Peyer's patch (tissue), 4 donors: Measurements from ENCODE around the gene PLEKHA6. TPM values are rescaled to one million over a fixed set of nuclear protein-coding genes. Genes with fewer than 3 reads are reported as not detected.

ENCODE experiments used
- DNase-seq, 3 donors: peaks; one replicate each; pipeline ENCODE4 v3.0.0-alpha.2; 2017 to 2019
- H3K27ac ChIP-seq, 4 donors: fragments of 200-600 bp; sonication (generic); one replicate each; pipeline ENCODE4 v1.5.1; 2016 to 2019
- H3K27me3 ChIP-seq, 2 donors: fragments of 200-600 bp; sonication (generic); one replicate each; pipeline ENCODE4 v1.5.1; 2019
- H3K36me3 ChIP-seq, 3 donors: fragments of 200-600 bp; sonication (generic); one replicate each; pipeline ENCODE4 v1.5.1; 2016 to 2019
- H3K4me1 ChIP-seq, 4 donors: fragments of 200-600 bp; sonication (generic); one replicate each; pipeline ENCODE4 v1.5.1; 2016 to 2019
- H3K4me3 ChIP-seq, 4 donors: fragments of 200-600 bp; sonication (generic); 1 replicate in 3 of 4; 2 replicates in 1 of 4; pipeline ENCODE4 v1.5.1; 2016 to 2019; ENCODE audit warnings: mild to moderate bottlenecking in 1 of 4
- H3K9me3 ChIP-seq, 4 donors: fragments of 200-600 bp; sonication (generic); one replicate each; pipeline ENCODE4 v1.5.1; 2016 to 2019; ENCODE audit warnings: mild to moderate bottlenecking in 1 of 4
- CTCF ChIP-seq, 6 experiments: fragments of 450-650 bp in 4 of 6; fragments of 200-600 bp in 2 of 6; sonication (generic) in 1 of 6; IDR thresholded peaks; one replicate each; pipeline ENCODE4 v1.5.1; 2017 to 2019; ENCODE audit warnings: antibody characterized with exemption in 6 of 6, mild to moderate bottlenecking in 3 of 6, moderate library complexity in 1 of 6
- POLR2A ChIP-seq, 2 donors: fragments of 450-650 bp; IDR thresholded peaks; one replicate each; pipeline ENCODE4 v1.5.1; 2017; ENCODE audit warnings: antibody characterized with exemption in 2 of 2, mild to moderate bottlenecking in 2 of 2, moderate library complexity in 2 of 2
- total RNA-seq, 4 donors: library from RNA; depleted of rRNA; stranded (reverse); fragments of >200 nt; gene quantifications; one replicate each; pipeline ENCODE4 v1.1.0, GENCODE V29; 2016

Gene PLEKHA6
- total RNA-seq, 4 donors from 2014 or later = 57.3 to 91.6 (median 70.2) TPM

DNA sequence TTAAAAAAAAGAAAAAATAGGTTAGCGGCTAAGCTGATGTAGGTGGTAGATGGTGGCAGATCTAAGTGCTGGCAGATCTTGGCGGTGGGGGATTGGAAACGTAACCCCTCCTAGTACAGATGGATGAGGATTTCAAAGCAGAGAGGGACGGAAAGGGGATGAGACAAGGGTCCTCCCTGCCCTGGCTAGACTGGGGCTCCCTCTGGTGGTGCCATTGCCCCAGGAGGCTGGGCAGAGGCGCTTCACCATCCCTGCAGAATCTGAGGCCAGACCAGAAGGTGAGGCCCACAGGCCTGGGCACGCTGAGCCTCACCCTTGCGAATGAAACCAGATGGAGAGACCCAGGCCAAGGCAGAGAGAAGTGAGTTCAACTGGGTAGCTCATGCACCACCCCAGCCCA, 7.0 kb upstream of the PLEKHA6 start:
- TF ChIP-seq CTCF (IDR thresholded peaks at IDR 0.05) (peak in 4 of 6 experiments; percentile 13 to 35 (median 28)), POLR2A (IDR thresholded peaks at IDR 0.05) (no peak)
- Histone ChIP-seq H3K27me3 (no peaks in the 10 kb centered on the region), H3K4me1 (peaks cover 4 to 10% (median 5%) of the 10 kb centered on the region in 4 donors), H3K4me3 (no peak overlapping the region), H3K27ac (no peak overlapping the region), H3K36me3 (peaks cover 0 to 5% (median 0%) of the 10 kb centered on the region in 3 donors), H3K9me3 (no peaks in the 10 kb centered on the region)
- no peak for DNase-seq

DNA sequence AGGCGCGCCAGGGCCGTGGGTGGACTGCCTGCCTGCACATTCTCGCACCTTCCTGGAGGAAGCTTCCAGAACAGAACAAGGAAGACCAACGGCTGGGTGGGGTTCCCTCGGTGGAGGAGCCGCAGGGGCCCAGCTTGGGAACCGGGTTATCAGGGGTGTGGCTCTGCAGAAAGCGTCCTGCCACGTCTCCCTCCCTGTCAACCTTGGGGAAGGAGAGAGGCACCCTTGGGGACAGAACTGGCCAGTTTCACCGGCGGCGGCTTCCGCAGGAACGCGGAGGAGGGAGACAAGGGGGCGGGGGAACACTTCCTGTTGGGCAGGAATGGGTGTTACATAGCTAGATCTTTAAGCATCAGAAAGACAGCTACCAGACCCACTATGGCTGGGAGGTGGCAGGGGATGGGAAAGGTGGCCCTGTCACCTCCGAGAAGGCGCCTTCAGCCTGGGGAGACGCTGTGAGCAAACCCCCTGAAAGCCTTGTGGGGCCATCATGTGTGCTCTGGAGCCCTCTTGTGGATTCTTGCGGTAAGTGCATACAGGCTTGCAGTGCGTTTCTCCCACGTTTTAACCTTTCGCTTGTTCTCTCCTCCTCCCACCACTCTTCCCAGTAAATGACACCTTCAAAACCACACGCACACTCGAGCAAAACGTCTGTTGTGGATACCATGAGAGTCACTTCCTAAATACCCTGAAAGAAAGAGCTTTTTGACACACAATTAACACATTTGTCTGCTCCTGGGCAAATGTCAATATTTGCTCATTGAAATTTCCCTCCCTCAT, 3.8 kb upstream of the PLEKHA6 start:
- TF ChIP-seq POLR2A (IDR thresholded peaks at IDR 0.05) = peak in 1 of 2 donors; percentile 17
- peak; percentile 82 to 98 (median 96) for TF ChIP-seq CTCF (IDR thresholded peaks at IDR 0.05)
- Histone ChIP-seq H3K9me3 (no peaks in the 10 kb centered on the region), H3K4me3 (peak overlapping the region; percentile 27 to 62 (median 42)), H3K27ac (peak overlapping the region; percentile 32 to 75 (median 46)), H3K4me1 (peaks cover 4 to 10% (median 7%) of the 10 kb centered on the region in 4 donors), H3K36me3 (peaks cover 0 to 5% (median 0%) of the 10 kb centered on the region in 3 donors), H3K27me3 (no peaks in the 10 kb centered on the region)
- peak; percentile 69 to 87 (median 74) for DNase-seq

DNA sequence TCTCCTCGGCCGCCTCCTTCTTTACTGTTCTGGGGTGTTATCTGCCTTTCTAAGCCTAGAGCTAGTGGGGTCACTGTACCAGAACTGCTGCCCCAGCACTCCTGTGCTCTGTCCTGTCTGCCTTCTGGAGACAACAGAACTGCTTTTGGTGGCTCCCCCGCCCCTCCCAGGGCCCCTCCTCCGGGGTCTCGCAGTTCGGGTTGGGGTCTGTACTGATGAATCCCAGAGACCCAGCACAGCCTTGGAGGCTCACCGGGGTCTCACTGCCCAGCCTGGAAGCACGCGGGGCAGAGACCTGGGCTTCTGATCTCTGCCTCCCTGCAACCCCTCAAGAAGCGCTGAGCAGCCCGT, 3.2 kb upstream of the PLEKHA6 start:
- DNase-seq = no peak
- TF ChIP-seq CTCF (IDR thresholded peaks at IDR 0.05) (no peak), POLR2A (IDR thresholded peaks at IDR 0.05) (no peak)
- peak overlapping the region; percentile 32 to 75 (median 46) for H3K27ac ChIP-seq
- peaks cover 0 to 5% (median 0%) of the 10 kb centered on the region in 3 donors for H3K36me3 ChIP-seq
- H3K27me3 ChIP-seq = no peaks in the 10 kb centered on the region
- no peaks in the 10 kb centered on the region for H3K9me3 ChIP-seq
- peak overlapping the region; percentile 27 to 62 (median 42) for H3K4me3 ChIP-seq
- H3K4me1 ChIP-seq = peaks cover 4 to 10% (median 7%) of the 10 kb centered on the region in 4 donors

- H3K4me3 ChIP-seq = no peak overlapping the region
- no peak for DNase-seq
- H3K27ac ChIP-seq = no peak overlapping the region
- H3K27me3 ChIP-seq = no peaks in the 10 kb centered on the region
- no peaks in the 10 kb centered on the region for H3K9me3 ChIP-seq
- H3K4me1 ChIP-seq = peaks cover 4 to 10% (median 7%) of the 10 kb centered on the region in 4 donors
- TF ChIP-seq POLR2A (IDR thresholded peaks at IDR 0.05) (no peak), CTCF (IDR thresholded peaks at IDR 0.05) (no peak)
- H3K36me3 ChIP-seq = no peaks in the 10 kb centered on the region
Measured at GRCh38 chr1:204361781-204362180, 2.1 kb upstream of the PLEKHA6 start.

- Histone ChIP-seq H3K36me3 (no peaks in the 10 kb centered on the region), H3K4me1 (peaks cover 4 to 10% (median 7%) of the 10 kb centered on the region in 4 donors), H3K27me3 (no peaks in the 10 kb centered on the region), H3K4me3 (no peak overlapping the region), H3K9me3 (no peaks in the 10 kb centered on the region), H3K27ac (no peak overlapping the region)
- TF ChIP-seq CTCF (IDR thresholded peaks at IDR 0.05) = no peak
- TF ChIP-seq POLR2A (IDR thresholded peaks at IDR 0.05) = no peak
- DNase-seq = no peak
Measured at GRCh38 chr1:204361341-204361771, 1.6 kb upstream of the PLEKHA6 start.
